PC-9 (cell line): ENCODE data around the gene NUB1.

ENCODE experiments used
- CTCF ChIP-seq: fragments of 200-600 bp; sonication (generic); conservative IDR thresholded peaks from 2 replicates; pipeline ENCODE4 v1.6.1; 2017; ENCODE audit warnings: mixed run types, antibody characterized with exemption, mild to moderate bottlenecking, moderate library complexity
- EZH2 ChIP-seq: fragments of 200-600 bp; sonication (generic); IDR thresholded peaks from 2 replicates; pipeline ENCODE4 v1.8.0; 2017; ENCODE audit warnings: antibody characterized with exemption, low read depth

- TF ChIP-seq CTCF = no peak
- no peak for TF ChIP-seq EZH2
Observed at GRCh38 chr7:151415375-151416105, 73.9 kb downstream of the NUB1 start.
